A673 (cell line): ENCODE results near the gene MAML2. TPM values are rescaled to one million over a fixed set of nuclear protein-coding genes. Genes with fewer than 3 reads are reported as not detected.

Experiments
- BruUV-seq: library from RNA; stranded (reverse); fragments of 400-500 nt; replicated peaks from 2 replicates; lab custom pipeline; 2021; lab: Mats Ljungman, UMichigan
- CTCF ChIA-PET: fragments of 300-600 bp; sonication (Branson Sonifier 250); formaldehyde crosslinking; loops from one replicate; lab custom pipeline; 2022; ENCODE audit warnings: antibody characterized with exemption; lab: Charles Lee
- POLR2A ChIA-PET: fragments of 300-600 bp; sonication (Branson Sonifier 250); formaldehyde crosslinking; loops from one replicate; lab custom pipeline; 2022; ENCODE audit warnings: antibody characterized with exemption; ENCODE audit not compliant: low non-redundant PET; lab: Charles Lee
- DNase-seq: peaks from one replicate; pipeline ENCODE4 v3.0.0-alpha.2; 2015; ENCODE audit warnings: low spot score
- H3K27ac ChIP-seq: fragments of 200-600 bp; sonication (generic); 2 replicates; pipeline ENCODE4 v1.5.1; 2016; ENCODE audit warnings: mixed run types, low read depth, mild to moderate bottlenecking, mixed read lengths, antibody characterized with exemption, low read length; ENCODE audit not compliant: poor library complexity, severe bottlenecking
- H3K27me3 ChIP-seq: fragments of 200-600 bp; sonication (generic); replicated peaks from 2 replicates; pipeline ENCODE4 v1.6.1; 2017; ENCODE audit warnings: mixed run types, low read depth, mild to moderate bottlenecking, mixed read lengths, antibody characterized with exemption, low read length; ENCODE audit not compliant: insufficient read depth, poor library complexity
- H3K36me3 ChIP-seq: fragments of 200-600 bp; sonication (generic); 2 replicates; pipeline ENCODE4 v1.6.1; 2016; ENCODE audit warnings: mixed run types, mild to moderate bottlenecking, mixed read lengths, antibody characterized with exemption, low read length; ENCODE audit not compliant: insufficient read depth, poor library complexity, severe bottlenecking
- H3K4me1 ChIP-seq: fragments of 200-600 bp; sonication (generic); 2 replicates; pipeline ENCODE4 v1.6.1; 2017; ENCODE audit warnings: mixed run types, mild to moderate bottlenecking, mixed read lengths, antibody characterized with exemption, low read length; ENCODE audit not compliant: insufficient read depth, poor library complexity, severe bottlenecking
- H3K4me3 ChIP-seq: fragments of 200-600 bp; sonication (generic); 2 replicates; pipeline ENCODE4 v1.5.1; 2016; ENCODE audit warnings: low read depth, mixed run types, mild to moderate bottlenecking, mixed read lengths, low read length; ENCODE audit not compliant: poor library complexity, severe bottlenecking
- H3K9me3 ChIP-seq: fragments of 200-600 bp; sonication (generic); 2 replicates; pipeline ENCODE4 v1.6.1; 2016; ENCODE audit warnings: mixed run types, low read depth, mild to moderate bottlenecking, mixed read lengths, antibody characterized with exemption, low read length; ENCODE audit not compliant: poor library complexity, severe bottlenecking
- CTCF ChIP-seq: fragments of 300-800, 200-600 bp; sonication (generic); conservative IDR thresholded peaks from 2 replicates; pipeline ENCODE4 v1.5.1; 2017; ENCODE audit warnings: low read depth, mild to moderate bottlenecking, antibody characterized with exemption, low read length, moderate library complexity, mixed read lengths
- EZH2 ChIP-seq: fragments of 200-600 bp; sonication (generic); IDR thresholded peaks from 2 replicates; pipeline ENCODE4 v1.6.1; 2017; ENCODE audit warnings: borderline replicate concordance, low read depth, mild to moderate bottlenecking, mixed read lengths, antibody characterized with exemption, low read length; ENCODE audit not compliant: poor library complexity, severe bottlenecking
- intact Hi-C: fragments of 100-400 bp; cut with micrococcal nuclease; formaldehyde crosslinking; loops from one replicate; pipeline ENCODE4 v1.10.0; 2022; ENCODE audit not compliant: unreplicated experiment
- total RNA-seq: library from RNA; stranded (reverse); gene quantifications from 2 replicates; pipeline ENCODE4 v1.2.3, GENCODE V29; 2021

MAML2 gene
- total RNA-seq, 1 experiment from 2014 or later, result 6.4 TPM

GRCh38 chr11:96130061-96130620 lies 212.9 kb downstream of the MAML2 start:
- Histone ChIP-seq H3K4me1 (peaks cover 5% of the 10 kb centered on the region), H3K27ac (no peak overlapping the region), H3K9me3 (no peaks in the 10 kb centered on the region), H3K27me3 (no peaks in the 10 kb centered on the region), H3K36me3 (no peaks in the 10 kb centered on the region), H3K4me3 (no peak overlapping the region)
- ChIA-PET CTCF (no interaction called here), POLR2A (no interaction called here)
- BruUV-seq, result no TSS peak
- intact Hi-C loops, result no loop called here
- TF ChIP-seq CTCF (no peak), EZH2 (no peak)
- DNase-seq, result no peak

- POLR2A ChIA-PET, result no interaction called here
- CTCF ChIA-PET, result no interaction called here
These were observed 215.4 kb downstream of the MAML2 start for GRCh38 chr11:96127596-96127959.

GRCh38 chr11:96126917-96127595 lies 215.9 kb downstream of the MAML2 start:
- CTCF ChIA-PET, result no interaction called here
- no peak for DNase-seq
- no peak overlapping the region for H3K27ac ChIP-seq
- BruUV-seq, result no TSS peak
- no peaks in the 10 kb centered on the region for H3K9me3 ChIP-seq
- H3K4me1 ChIP-seq, result peaks cover 12% of the 10 kb centered on the region
- H3K4me3 ChIP-seq, result no peak overlapping the region
- no peaks in the 10 kb centered on the region for H3K36me3 ChIP-seq
- intact Hi-C loops, result no loop called here
- TF ChIP-seq EZH2 (no peak), CTCF (no peak)
- no peaks in the 10 kb centered on the region for H3K27me3 ChIP-seq
- POLR2A ChIA-PET, result no interaction called here

More at GRCh38 chr11:96127596-96127959, 215.4 kb downstream of the MAML2 start:
- no TSS peak for BruUV-seq
- Histone ChIP-seq H3K4me3 (no peak overlapping the region), H3K4me1 (peaks cover 7% of the 10 kb centered on the region), H3K27me3 (no peaks in the 10 kb centered on the region), H3K27ac (no peak overlapping the region), H3K9me3 (no peaks in the 10 kb centered on the region), H3K36me3 (no peaks in the 10 kb centered on the region)
- no peak for DNase-seq
- TF ChIP-seq EZH2 (no peak), CTCF (no peak)
- intact Hi-C loops, result no loop called here
